GM12878 (cell line): ENCODE measurements around the gene CEP135. TPM values are rescaled to one million over a fixed set of nuclear protein-coding genes. Genes with fewer than 3 reads are reported as not detected.

Experiments used
- ATAC-seq: fragments of 200-7000 bp; cut with Tn5 transposase; 3 replicates; pipeline ENCODE4 v1.9.1; 2020; ENCODE audit warnings: mild to moderate bottlenecking, moderate library complexity
- BruUV-seq: library from RNA; stranded (reverse); fragments of 400-500 nt; replicated peaks from 2 replicates; lab custom pipeline; 2021; lab: Mats Ljungman, UMichigan
- CTCF ChIA-PET: fragments of 300-600 bp; sonication (Branson Sonifier 250); formaldehyde crosslinking; extraction: SDS; loops from one replicate; lab custom pipeline; 2021; ENCODE audit warnings: inconsistent platforms; lab: Yijun Ruan, JAX
- POLR2A ChIA-PET: fragments of 350-600 bp; formaldehyde crosslinking; extraction: SDS; loops from one replicate; lab custom pipeline; 2021; ENCODE audit warnings: inconsistent platforms; lab: Charles Lee
- RAD21 ChIA-PET: fragments of 300-600 bp; sonication (Branson Sonifier 250); formaldehyde crosslinking; loops from one replicate; lab custom pipeline; 2023; ENCODE audit warnings: antibody characterized with exemption; ENCODE audit not compliant: unreplicated experiment; lab: Charles Lee
- SMC1A ChIA-PET: fragments of 300-600 bp; sonication (Branson Sonifier 250); formaldehyde crosslinking; loops from one replicate; lab custom pipeline; 2023; ENCODE audit not compliant: unreplicated experiment, uncharacterized antibody; lab: Charles Lee
- DNase-seq: peaks from one replicate; pipeline ENCODE4 v3.0.0-alpha.2; 2011; ENCODE audit warnings: low read depth, low spot score
- FAIRE-seq: peaks from 3 replicates; lab custom pipeline; 2011; peaks lifted over from hg19 to GRCh38; lab: Jason Lieb, UNC
- H2AFZ ChIP-seq: 2 replicates; pipeline ENCODE4 v1.6.0; 2011; ENCODE audit warnings: low read depth, low read length, control low read depth; ENCODE audit not compliant: control insufficient read depth
- H3K27ac ChIP-seq: 2 replicates; pipeline ENCODE4 v1.5.1; 2011; ENCODE audit warnings: control low read depth; ENCODE audit not compliant: control insufficient read depth, insufficient read depth
- H3K27me3 ChIP-seq, 2 experiments: replicated peaks in 1 of 2; 2 replicates each; pipeline versions ENCODE4 v1.6.0 to v1.6.1; 2011; ENCODE audit warnings: low read length in 1 of 2; ENCODE audit not compliant: control insufficient read depth in 2 of 2, insufficient read depth in 2 of 2
- H3K36me3 ChIP-seq, 2 experiments: 2 replicates each; pipeline ENCODE4 v1.5.1; 2011; ENCODE audit warnings: low read length in 1 of 2; ENCODE audit not compliant: control insufficient read depth in 2 of 2, insufficient read depth in 2 of 2
- H3K4me1 ChIP-seq: 2 replicates; pipeline ENCODE4 v1.6.1; 2011; ENCODE audit warnings: mild to moderate bottlenecking, low read length, moderate library complexity, mixed read lengths; ENCODE audit not compliant: control insufficient read depth, insufficient read depth
- H3K4me2 ChIP-seq: 2 replicates; pipeline ENCODE4 v1.6.0; 2011; ENCODE audit warnings: control low read depth; ENCODE audit not compliant: control insufficient read depth, insufficient read depth
- H3K4me3 ChIP-seq: fragments of 200-600 bp; sonication (generic); 2 replicates; pipeline ENCODE4 v1.5.1; 2016
- H3K79me2 ChIP-seq: 2 replicates; pipeline ENCODE4 v1.6.0; 2011; ENCODE audit warnings: low read length; ENCODE audit not compliant: control insufficient read depth, insufficient read depth
- H3K9ac ChIP-seq: 2 replicates; pipeline ENCODE4 v1.8.0; 2011; ENCODE audit warnings: low read length, control low read depth, mixed read lengths; ENCODE audit not compliant: control insufficient read depth, insufficient read depth
- H3K9me3 ChIP-seq: replicated peaks from 3 replicates; pipeline ENCODE4 v1.5.1; 2011; ENCODE audit warnings: mild to moderate bottlenecking, low read length; ENCODE audit not compliant: control insufficient read depth, insufficient read depth
- H4K20me1 ChIP-seq: 2 replicates; pipeline ENCODE4 v1.6.0; 2011; ENCODE audit not compliant: control insufficient read depth, insufficient read depth
- ATF7 ChIP-seq: fragments of 450-650 bp; IDR thresholded peaks from 2 replicates; pipeline ENCODE4 v1.6.1; 2016; ENCODE audit warnings: low read depth, mild to moderate bottlenecking
- BACH1 ChIP-seq: fragments of 450-650 bp; IDR thresholded peaks from 2 replicates; pipeline ENCODE4 v1.6.1; 2017; ENCODE audit warnings: mild to moderate bottlenecking, borderline replicate concordance
- BCL11A ChIP-seq: IDR thresholded peaks from 2 replicates; pipeline ENCODE4 v1.6.1; 2011; ENCODE audit warnings: low read depth, low read length
- BRCA1 ChIP-seq: IDR thresholded peaks from 2 replicates; pipeline ENCODE4 v1.6.1; 2011; ENCODE audit warnings: low read depth, low read length, improper control_type of control experiment
- CBFB ChIP-seq: IDR thresholded peaks from 2 replicates; pipeline ENCODE4 v1.6.1; 2016; ENCODE audit warnings: antibody characterized with exemption, low read depth
- FOXK2 ChIP-seq: fragments of 450-650 bp; IDR thresholded peaks from 2 replicates; pipeline ENCODE4 v1.6.1; 2017; ENCODE audit warnings: mild to moderate bottlenecking, moderate library complexity
- JUND ChIP-seq: IDR thresholded peaks from 2 replicates; pipeline ENCODE4 v1.6.1; 2012; ENCODE audit warnings: low read depth, mild to moderate bottlenecking, low read length, improper control_type of control experiment, moderate library complexity
- POU2F2 ChIP-seq: IDR thresholded peaks from 3 replicates; pipeline ENCODE4 v1.6.1; 2011; ENCODE audit warnings: low read depth, mild to moderate bottlenecking, low read length, borderline replicate concordance
- RAD21 ChIP-seq: IDR thresholded peaks from 2 replicates; pipeline ENCODE4 v1.6.1; 2011; ENCODE audit warnings: mild to moderate bottlenecking, low read depth, low read length, moderate library complexity; ENCODE audit not compliant: insufficient read depth
- SIN3A ChIP-seq: IDR thresholded peaks from 2 replicates; pipeline ENCODE4 v1.6.1; 2012; ENCODE audit warnings: low read depth, low read length, improper control_type of control experiment
- SREBF1 ChIP-seq: IDR thresholded peaks from 2 replicates; pipeline ENCODE4 v1.6.1; 2012; ENCODE audit warnings: mild to moderate bottlenecking, low read length
- STAT1 ChIP-seq: fragments of 450-650 bp; conservative IDR thresholded peaks from 2 replicates; pipeline ENCODE4 v1.6.1; 2014; ENCODE audit warnings: antibody characterized with exemption, mild to moderate bottlenecking
- TARDBP ChIP-seq: IDR thresholded peaks from 2 replicates; pipeline ENCODE4 v1.6.1; 2016; ENCODE audit warnings: borderline replicate concordance
- ZBED1 ChIP-seq: IDR thresholded peaks from 2 replicates; pipeline ENCODE4 v1.6.1; 2016; ENCODE audit warnings: borderline replicate concordance
- WGBS: methylation state at CpG from one replicate; pipeline ENCODE4 v1.1.6; 2016; ENCODE audit warnings: low lambda C conversion rate; ENCODE audit not compliant: insufficient replicate concordance, insufficient coverage; ENCODE audit errors: missing lambda C conversion rate; 5-methylcytosine and 5-hydroxymethylcytosine counted together
- in situ Hi-C: fragments of 300-500 bp; cut with MboI; formaldehyde crosslinking; loops from 9 replicates; pipeline ENCODE4 v1.14.3; 2018; ENCODE audit warnings: mixed read lengths
- intact Hi-C: fragments of 100-400 bp; cut with micrococcal nuclease; formaldehyde crosslinking; loops from one replicate; pipeline ENCODE4 v1.14.2; 2022; ENCODE audit not compliant: unreplicated experiment
- polyA plus RNA-seq, 11 experiments: library from polyadenylated mRNA; depleted of rRNA in 4 of 11; unstranded in 6 of 11; stranded (reverse) in 5 of 11; fragments of >200 nt; fragmentation: Nextera tagmentation in 4 of 11; fragmentation: Illumina TruSeq in 1 of 11; extraction: Ambion mirVana in 4 of 11; extraction: Trizol in 1 of 11; gene quantifications; 1 replicate in 1 of 11; 2 replicates in 10 of 11; pipeline versions ENCODE4 v1.2.1 to v1.2.3, GENCODE V29; 2011 to 2016; ENCODE audit warnings: inconsistent platforms in 2 of 11, missing spikeins in 2 of 11, low read depth in 1 of 11
- total RNA-seq, 4 experiments: library from RNA; depleted of rRNA in 3 of 4; stranded (reverse); fragments of >200 nt in 3 of 4; fragmentation: Illumina TruSeq in 1 of 4; extraction: Trizol in 1 of 4; gene quantifications; 2 replicates each; pipeline versions ENCODE4 v1.2.1 to v1.2.3, GENCODE V29; 2013 to 2021
- TF ChIP-seq, protein P1 (sequence below): IDR thresholded peaks from 2 replicates; pipeline ENCODE4 v1.6.1; 2012; ENCODE audit warnings: low read depth, low read length, improper control_type of control experiment
- TF ChIP-seq, protein P2 (sequence below): fragments of 450-650 bp; formaldehyde crosslinking; IDR thresholded peaks from 2 replicates; pipeline ENCODE4 v1.4.0; 2020; ENCODE audit warnings: mild to moderate bottlenecking, moderate library complexity

Gene CEP135
- total and polyA plus RNA-seq, 10 of the 15 experiments (the other 5 are each of a cell fraction or from before 2014, with no cell fraction given) = 2.9 to 13.6 (median 10.1) TPM

DNA sequence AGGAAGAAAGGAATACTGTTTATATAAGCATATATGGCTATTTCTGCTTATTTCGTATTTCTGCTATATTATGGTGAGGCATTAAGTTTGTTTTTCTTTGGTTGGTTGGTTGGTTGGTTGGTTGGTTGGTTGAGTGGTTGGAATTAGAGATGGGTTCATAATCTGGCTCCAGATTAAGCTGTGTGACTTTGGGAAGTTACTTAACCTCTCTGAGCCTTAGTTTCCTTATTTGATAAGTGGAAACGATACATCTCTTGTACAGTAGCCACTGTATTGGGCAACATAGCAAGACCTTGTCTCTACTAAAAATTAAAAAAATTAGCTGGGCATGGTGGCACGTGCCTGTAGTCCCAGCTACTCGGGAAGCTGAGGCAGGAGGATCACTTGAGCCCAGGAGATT is 46.1 kb upstream of the CEP135 start:
- ChIA-PET POLR2A (no interaction called here), SMC1A (interaction anchor here (0.6 to 1.5 kb wide), 3 partner anchors 14 to 358 kb away, joined by 3 to 4 read pairs (median 3); no protein-coding TSS in a partner anchor), CTCF (no interaction called here), RAD21 (no interaction called here)
- 98% methylated on average over 4 of the region's 4 CpGs for WGBS
- ATAC-seq (no peak), FAIRE-seq (no peak), DNase-seq (no peak)
- Histone ChIP-seq H3K9ac (no peak overlapping the region), H3K79me2 (no peaks in the 10 kb centered on the region), H3K4me2 (no peak overlapping the region), H4K20me1 (no peaks in the 10 kb centered on the region), H3K36me3 (peaks cover 0 to 8% of the 10 kb centered on the region in 2 experiments; a peak in 1 of 4 replicates), H2AFZ (no peak overlapping the region), H3K9me3 (no peaks in the 10 kb centered on the region), H3K27ac (no peak overlapping the region), H3K27me3 (no peaks in the 10 kb centered on the region), H3K4me1 (no peaks in the 10 kb centered on the region), H3K4me3 (no peak overlapping the region)
- TF ChIP-seq TARDBP (no peak), SIN3A (no peak), CBFB (no peak), FOXK2 (no peak), POU2F2 (no peak), SREBF1 (no peak), BACH1 (no peak), ATF7 (no peak), JUND (no peak), BCL11A (no peak), ZBED1 (no peak), RAD21 (no peak), BRCA1 (no peak), STAT1 (no peak)
- TF ChIP-seq, protein P1, sequence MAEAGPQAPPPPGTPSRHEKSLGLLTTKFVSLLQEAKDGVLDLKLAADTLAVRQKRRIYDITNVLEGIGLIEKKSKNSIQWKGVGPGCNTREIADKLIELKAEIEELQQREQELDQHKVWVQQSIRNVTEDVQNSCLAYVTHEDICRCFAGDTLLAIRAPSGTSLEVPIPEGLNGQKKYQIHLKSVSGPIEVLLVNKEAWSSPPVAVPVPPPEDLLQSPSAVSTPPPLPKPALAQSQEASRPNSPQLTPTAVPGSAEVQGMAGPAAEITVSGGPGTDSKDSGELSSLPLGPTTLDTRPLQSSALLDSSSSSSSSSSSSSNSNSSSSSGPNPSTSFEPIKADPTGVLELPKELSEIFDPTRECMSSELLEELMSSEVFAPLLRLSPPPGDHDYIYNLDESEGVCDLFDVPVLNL = no peak
- TF ChIP-seq, protein P2, sequence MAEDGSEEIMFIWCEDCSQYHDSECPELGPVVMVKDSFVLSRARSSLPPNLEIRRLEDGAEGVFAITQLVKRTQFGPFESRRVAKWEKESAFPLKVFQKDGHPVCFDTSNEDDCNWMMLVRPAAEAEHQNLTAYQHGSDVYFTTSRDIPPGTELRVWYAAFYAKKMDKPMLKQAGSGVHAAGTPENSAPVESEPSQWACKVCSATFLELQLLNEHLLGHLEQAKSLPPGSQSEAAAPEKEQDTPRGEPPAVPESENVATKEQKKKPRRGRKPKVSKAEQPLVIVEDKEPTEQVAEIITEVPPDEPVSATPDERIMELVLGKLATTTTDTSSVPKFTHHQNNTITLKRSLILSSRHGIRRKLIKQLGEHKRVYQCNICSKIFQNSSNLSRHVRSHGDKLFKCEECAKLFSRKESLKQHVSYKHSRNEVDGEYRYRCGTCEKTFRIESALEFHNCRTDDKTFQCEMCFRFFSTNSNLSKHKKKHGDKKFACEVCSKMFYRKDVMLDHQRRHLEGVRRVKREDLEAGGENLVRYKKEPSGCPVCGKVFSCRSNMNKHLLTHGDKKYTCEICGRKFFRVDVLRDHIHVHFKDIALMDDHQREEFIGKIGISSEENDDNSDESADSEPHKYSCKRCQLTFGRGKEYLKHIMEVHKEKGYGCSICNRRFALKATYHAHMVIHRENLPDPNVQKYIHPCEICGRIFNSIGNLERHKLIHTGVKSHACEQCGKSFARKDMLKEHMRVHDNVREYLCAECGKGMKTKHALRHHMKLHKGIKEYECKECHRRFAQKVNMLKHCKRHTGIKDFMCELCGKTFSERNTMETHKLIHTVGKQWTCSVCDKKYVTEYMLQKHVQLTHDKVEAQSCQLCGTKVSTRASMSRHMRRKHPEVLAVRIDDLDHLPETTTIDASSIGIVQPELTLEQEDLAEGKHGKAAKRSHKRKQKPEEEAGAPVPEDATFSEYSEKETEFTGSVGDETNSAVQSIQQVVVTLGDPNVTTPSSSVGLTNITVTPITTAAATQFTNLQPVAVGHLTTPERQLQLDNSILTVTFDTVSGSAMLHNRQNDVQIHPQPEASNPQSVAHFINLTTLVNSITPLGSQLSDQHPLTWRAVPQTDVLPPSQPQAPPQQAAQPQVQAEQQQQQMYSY = no peak
- in situ Hi-C loops = no loop called here
- no TSS peak for BruUV-seq
- intact Hi-C loops = no loop called here
